Measurements from ENCODE around the gene ZSWIM4.

Gene ZSWIM4

DNA sequence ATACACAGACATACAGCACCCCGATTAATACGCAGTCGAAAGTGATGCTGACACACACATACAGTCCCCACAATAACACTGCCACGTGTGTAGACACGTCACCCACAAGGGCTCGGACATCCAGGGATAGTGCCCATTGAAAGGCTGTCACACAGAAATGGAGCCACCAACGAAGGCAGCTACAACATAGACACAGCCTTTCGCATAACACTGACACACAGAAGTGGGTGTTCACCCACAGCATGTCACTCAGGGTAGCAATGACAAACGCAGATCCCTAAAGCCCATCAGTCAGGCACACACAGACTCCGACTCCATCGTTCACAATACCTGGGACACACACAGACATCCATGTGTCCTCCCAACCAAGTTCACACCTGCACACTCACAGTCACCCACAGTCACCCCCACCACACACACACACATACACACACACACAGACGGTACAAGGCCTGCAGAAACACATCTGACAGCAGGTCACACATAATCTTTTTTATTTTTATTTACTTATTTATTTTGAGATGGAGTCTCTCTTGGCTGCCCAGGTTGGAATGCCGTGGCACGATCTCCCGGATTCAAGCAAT lies 71.3 kb downstream of the ZSWIM4 start:
- ATAC-seq, result no peak
- no peak for TF ChIP-seq RARB (CRISPR knock-in tag; IDR thresholded peaks at IDR 0.05)
- no peak for TF ChIP-seq POU6F1 (CRISPR knock-in tag; IDR thresholded peaks at IDR 0.05; ENCODE audit: borderline replicate concordance, low read depth)
- no peak for TF ChIP-seq ZNF8 (CRISPR knock-in tag; IDR thresholded peaks at IDR 0.05)
- no peak for TF ChIP-seq TOX (CRISPR knock-in tag; IDR thresholded peaks at IDR 0.05; ENCODE audit: borderline replicate concordance)
- TF ChIP-seq CSDC2 (CRISPR knock-in tag; IDR thresholded peaks at IDR 0.05), result no peak
- TF ChIP-seq, protein P1, sequence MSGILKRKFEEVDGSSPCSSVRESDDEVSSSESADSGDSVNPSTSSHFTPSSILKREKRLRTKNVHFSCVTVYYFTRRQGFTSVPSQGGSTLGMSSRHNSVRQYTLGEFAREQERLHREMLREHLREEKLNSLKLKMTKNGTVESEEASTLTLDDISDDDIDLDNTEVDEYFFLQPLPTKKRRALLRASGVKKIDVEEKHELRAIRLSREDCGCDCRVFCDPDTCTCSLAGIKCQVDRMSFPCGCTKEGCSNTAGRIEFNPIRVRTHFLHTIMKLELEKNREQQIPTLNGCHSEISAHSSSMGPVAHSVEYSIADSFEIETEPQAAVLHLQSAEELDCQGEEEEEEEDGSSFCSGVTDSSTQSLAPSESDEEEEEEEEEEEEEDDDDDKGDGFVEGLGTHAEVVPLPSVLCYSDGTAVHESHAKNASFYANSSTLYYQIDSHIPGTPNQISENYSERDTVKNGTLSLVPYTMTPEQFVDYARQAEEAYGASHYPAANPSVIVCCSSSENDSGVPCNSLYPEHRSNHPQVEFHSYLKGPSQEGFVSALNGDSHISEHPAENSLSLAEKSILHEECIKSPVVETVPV (CRISPR knock-in tag; IDR thresholded peaks at IDR 0.05), result no peak
- TF ChIP-seq ZFP3 (CRISPR knock-in tag; IDR thresholded peaks at IDR 0.05), result no peak
- TF ChIP-seq ZFP30 (CRISPR knock-in tag; IDR thresholded peaks at IDR 0.05), result no peak
- TF ChIP-seq PPARA (CRISPR knock-in tag; IDR thresholded peaks at IDR 0.05; ENCODE audit: borderline replicate concordance), result no peak
- TF ChIP-seq GLIS3 (CRISPR knock-in tag; IDR thresholded peaks at IDR 0.05), result no peak
- TF ChIP-seq, protein P2, sequence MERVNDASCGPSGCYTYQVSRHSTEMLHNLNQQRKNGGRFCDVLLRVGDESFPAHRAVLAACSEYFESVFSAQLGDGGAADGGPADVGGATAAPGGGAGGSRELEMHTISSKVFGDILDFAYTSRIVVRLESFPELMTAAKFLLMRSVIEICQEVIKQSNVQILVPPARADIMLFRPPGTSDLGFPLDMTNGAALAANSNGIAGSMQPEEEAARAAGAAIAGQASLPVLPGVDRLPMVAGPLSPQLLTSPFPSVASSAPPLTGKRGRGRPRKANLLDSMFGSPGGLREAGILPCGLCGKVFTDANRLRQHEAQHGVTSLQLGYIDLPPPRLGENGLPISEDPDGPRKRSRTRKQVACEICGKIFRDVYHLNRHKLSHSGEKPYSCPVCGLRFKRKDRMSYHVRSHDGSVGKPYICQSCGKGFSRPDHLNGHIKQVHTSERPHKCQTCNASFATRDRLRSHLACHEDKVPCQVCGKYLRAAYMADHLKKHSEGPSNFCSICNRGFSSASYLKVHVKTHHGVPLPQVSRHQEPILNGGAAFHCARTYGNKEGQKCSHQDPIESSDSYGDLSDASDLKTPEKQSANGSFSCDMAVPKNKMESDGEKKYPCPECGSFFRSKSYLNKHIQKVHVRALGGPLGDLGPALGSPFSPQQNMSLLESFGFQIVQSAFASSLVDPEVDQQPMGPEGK (CRISPR knock-in tag; IDR thresholded peaks at IDR 0.05; ENCODE audit: borderline replicate concordance), result no peak
- no peak for TF ChIP-seq ISL1 (CRISPR knock-in tag; IDR thresholded peaks at IDR 0.05)
- TF ChIP-seq ZNF70 (CRISPR knock-in tag; IDR thresholded peaks at IDR 0.05), result no peak
- TF ChIP-seq TCF4 (CRISPR knock-in tag; IDR thresholded peaks at IDR 0.05; ENCODE audit: borderline replicate concordance), result no peak

- ATAC-seq, result no peak
- no peak for TF ChIP-seq ZNF565 (CRISPR knock-in tag; conservative IDR thresholded peaks at IDR 0.05; ENCODE audit: low read depth)
- no peak for TF ChIP-seq ESRRG (CRISPR knock-in tag; IDR thresholded peaks at IDR 0.05)
- no peak for TF ChIP-seq ZFP3 (CRISPR knock-in tag; IDR thresholded peaks at IDR 0.05)
- no peak for TF ChIP-seq RARB (CRISPR knock-in tag; IDR thresholded peaks at IDR 0.05)
- TF ChIP-seq ZC3H10 (CRISPR knock-in tag; IDR thresholded peaks at IDR 0.05), result no peak
- no peak for TF ChIP-seq OSR1 (CRISPR knock-in tag; IDR thresholded peaks at IDR 0.05)
Observed at GRCh38 chr19:13868663-13869062, 73.4 kb downstream of the ZSWIM4 start.

- ATAC-seq, result no peak
- TF ChIP-seq TSHZ2 (CRISPR knock-in tag; IDR thresholded peaks at IDR 0.05), result no peak
- TF ChIP-seq ISL1 (CRISPR knock-in tag; IDR thresholded peaks at IDR 0.05), result no peak
- no peak for TF ChIP-seq ZFP3 (CRISPR knock-in tag; IDR thresholded peaks at IDR 0.05)
- no peak for TF ChIP-seq BACH2 (CRISPR knock-in tag; IDR thresholded peaks at IDR 0.05; ENCODE audit: borderline replicate concordance)
- TF ChIP-seq, protein P1 (CRISPR knock-in tag; IDR thresholded peaks at IDR 0.05), result no peak
- no peak for TF ChIP-seq ESRRG (CRISPR knock-in tag; IDR thresholded peaks at IDR 0.05)
- TF ChIP-seq CSDC2 (CRISPR knock-in tag; IDR thresholded peaks at IDR 0.05), result no peak
- no peak for TF ChIP-seq POU6F1 (CRISPR knock-in tag; IDR thresholded peaks at IDR 0.05; ENCODE audit: borderline replicate concordance, low read depth)
- no peak for TF ChIP-seq ARNTL (CRISPR knock-in tag; IDR thresholded peaks at IDR 0.05; ENCODE audit: borderline replicate concordance, low read depth)
- no peak for TF ChIP-seq ZNF8 (CRISPR knock-in tag; IDR thresholded peaks at IDR 0.05)
- TF ChIP-seq RARB (CRISPR knock-in tag; IDR thresholded peaks at IDR 0.05), result no peak
- TF ChIP-seq SNAI2 (CRISPR knock-in tag; IDR thresholded peaks at IDR 0.05), result no peak
Observed at GRCh38 chr19:13869281-13869680, 74.0 kb downstream of the ZSWIM4 start.

Data from SK-N-SH treated with all-trans-retinoic acid at 6 μM for 48 hours (cell line).